GF-D8 (cell line): ENCODE data around the gene HABP4.

ENCODE experiments used
- DNase-seq: peaks from one replicate; lab custom pipeline; 2025; lab: John Stamatoyannopoulos, UW

The HABP4 gene

GRCh38 chr9:96476591-96476990 is 26.6 kb downstream of the HABP4 start:
- no peak for DNase-seq

- DNase-seq = no peak
Measured at GRCh38 chr9:96478829-96479371, 28.9 kb downstream of the HABP4 start.

- no peak for DNase-seq
Measured at GRCh38 chr9:96480736-96481135, 30.8 kb downstream of the HABP4 start.

- DNase-seq = no peak
Measured at GRCh38 chr9:96482476-96482875, 32.5 kb downstream of the HABP4 start.

GRCh38 chr9:96483197-96483596 is 33.2 kb downstream of the HABP4 start:
- no peak for DNase-seq

- no peak for DNase-seq
Measured at GRCh38 chr9:96483733-96484390, 33.9 kb downstream of the HABP4 start.

- no peak for DNase-seq
Measured at GRCh38 chr9:96484521-96484931, 34.6 kb downstream of the HABP4 start.

GRCh38 chr9:96485280-96485679 is 35.3 kb downstream of the HABP4 start:
- DNase-seq = no peak

- DNase-seq = no peak
Measured at GRCh38 chr9:96486386-96487028, 36.5 kb downstream of the HABP4 start.

GRCh38 chr9:96487029-96487396 is 37.0 kb downstream of the HABP4 start:
- no peak for DNase-seq

- DNase-seq = no peak
Measured at GRCh38 chr9:96487949-96488348, 38.0 kb downstream of the HABP4 start.

GRCh38 chr9:96489482-96489979 is 39.6 kb downstream of the HABP4 start:
- DNase-seq = no peak

- no peak for DNase-seq
Measured at GRCh38 chr9:96490534-96491078, 40.6 kb downstream of the HABP4 start.

- no peak for DNase-seq
Measured at GRCh38 chr9:96491079-96491879, 41.3 kb downstream of the HABP4 start.

GRCh38 chr9:96491880-96492525 is 42.0 kb downstream of the HABP4 start:
- DNase-seq = no peak

GRCh38 chr9:96492993-96493531 is 43.1 kb downstream of the HABP4 start:
- DNase-seq = no peak

GRCh38 chr9:96493757-96494156 is 43.8 kb downstream of the HABP4 start:
- DNase-seq = no peak

- no peak for DNase-seq
Measured at GRCh38 chr9:96494215-96494800, 44.3 kb downstream of the HABP4 start.

- no peak for DNase-seq
Measured at GRCh38 chr9:96495341-96495740, 45.4 kb downstream of the HABP4 start.

- DNase-seq = no peak
Measured at GRCh38 chr9:96496368-96497116, 46.6 kb downstream of the HABP4 start.

- no peak for DNase-seq
Measured at GRCh38 chr9:96497117-96497399, 47.1 kb downstream of the HABP4 start.
